ENCODE data around the gene CRELD2. TPM values are rescaled to one million over a fixed set of nuclear protein-coding genes. Genes with fewer than 3 reads are reported as not detected.

CRELD2 gene
- total and polyA plus RNA-seq, 4 donors = 12.6 to 43.5 (median 36.4) TPM

DNA sequence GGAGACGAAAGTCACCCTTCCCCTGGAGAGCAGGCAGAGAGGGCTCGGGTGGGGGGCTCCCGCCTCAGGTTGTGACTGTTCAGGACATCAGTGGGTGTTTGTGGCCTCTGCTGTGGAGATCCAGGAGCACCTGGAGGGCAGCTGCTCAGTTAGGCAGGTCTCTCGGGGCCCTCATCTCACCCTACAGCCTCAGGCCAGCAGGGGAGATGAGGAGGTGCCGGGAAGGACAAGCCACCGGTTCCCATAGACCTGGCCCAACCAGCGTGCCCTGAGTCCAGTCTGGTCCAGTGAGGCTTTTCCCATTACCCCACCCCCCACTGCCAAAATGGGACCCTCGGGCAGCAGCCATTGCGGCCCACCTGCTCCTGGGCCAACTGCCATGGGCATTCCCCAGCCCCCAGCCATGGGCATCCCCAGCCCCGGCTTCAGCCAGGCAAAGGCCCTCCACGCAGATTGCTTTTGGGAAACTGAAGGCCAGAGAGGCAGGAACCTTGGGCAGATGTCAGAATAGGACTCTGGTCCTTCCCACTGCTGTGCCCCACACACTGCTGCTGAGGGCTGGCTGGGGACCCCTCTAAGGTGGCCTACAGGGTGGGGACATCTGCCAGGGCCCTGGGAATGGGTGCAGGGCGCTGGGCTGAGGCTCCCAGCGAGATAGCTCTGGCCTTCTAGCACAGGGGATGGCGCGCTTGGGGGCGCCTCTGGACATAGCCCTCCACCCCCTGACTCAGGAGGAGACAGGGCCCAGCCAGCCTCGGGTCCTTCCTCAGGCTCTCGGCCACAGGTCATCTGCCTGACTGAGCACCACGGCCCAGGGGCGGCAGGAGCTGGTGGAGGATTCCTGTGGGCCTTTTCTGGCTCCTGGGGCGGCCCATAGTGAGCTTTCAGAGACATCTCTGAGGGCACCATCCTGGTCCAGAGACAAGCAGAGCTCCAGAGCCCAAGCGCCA is 46.9 kb downstream of the CRELD2 start:
- Histone ChIP-seq H3K9me3 (ENCODE audit: control insufficient read depth, low read length) (no peaks in the 10 kb centered on the region), H3K36me3 (ENCODE audit: control insufficient read depth in 1 of 2, insufficient read depth in 2 of 2, low read length in 1 of 2) (peaks cover 0 to 3% of the 10 kb centered on the region in 2 donors), H3K4me1 (ENCODE audit: control insufficient read depth in 1 of 2, insufficient read depth in 2 of 2, low read length in 2 of 2) (no peaks in the 10 kb centered on the region), H3K4me3 (ENCODE audit: low read length in 2 of 2) (no peak overlapping the region), H3K27ac (ENCODE audit: low read depth in 1 of 2, low read length in 2 of 2) (no peak overlapping the region), H3K27me3 (ENCODE audit: control insufficient read depth in 1 of 2, insufficient read depth in 2 of 2, low read length in 1 of 2) (no peaks in the 10 kb centered on the region)
- intact Hi-C loops (cut with DNase I) = loop anchor here (5.0 to 10.0 kb wide), 2 partner anchors 52 to 239 kb away; partner anchors contain the start of gene SELENOO (in 1 of the 2)
- DNase-seq = peak; percentile 46 to 70
- WGBS, 2 donors = 88 to 89% methylated on average over 22 of the region's 22 CpGs
- no peak for ATAC-seq (ENCODE audit: low FRiP score)

DNA sequence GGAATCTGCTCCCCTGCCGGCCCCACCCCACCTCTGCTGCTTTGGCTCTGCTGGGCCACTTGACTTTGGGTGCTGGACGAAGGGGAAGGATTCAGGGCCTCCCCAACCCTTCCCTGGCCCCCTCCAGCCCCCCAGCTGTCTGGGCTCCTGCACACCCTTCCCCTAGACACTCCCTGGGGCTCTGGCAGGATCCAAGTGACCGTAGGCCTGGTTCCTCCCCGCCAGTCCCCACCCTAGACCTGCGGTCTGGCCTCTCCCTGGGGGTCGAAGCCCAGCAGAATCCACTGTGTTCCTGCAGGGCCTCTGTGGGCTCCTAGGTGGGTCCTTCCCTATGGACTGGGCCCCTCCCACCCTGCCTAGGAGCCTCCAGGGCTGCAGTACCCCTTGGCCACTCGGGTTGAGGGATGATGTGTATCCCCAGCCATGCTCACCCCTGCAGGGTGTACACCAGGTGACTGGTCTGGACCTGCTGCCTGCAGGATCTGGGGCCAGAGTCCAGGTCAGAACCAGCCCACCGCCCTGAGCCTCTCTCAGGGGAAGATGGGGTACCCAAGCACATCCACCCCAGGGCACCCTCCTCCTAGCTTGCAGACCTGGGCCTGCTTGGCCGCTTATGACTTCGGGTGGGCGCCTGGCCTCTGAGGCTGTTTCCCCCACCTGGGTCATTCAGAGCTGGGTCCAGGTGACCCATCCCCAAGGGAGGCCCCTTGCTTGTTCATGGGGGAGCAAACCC is 47.8 kb downstream of the CRELD2 start:
- ATAC-seq (ENCODE audit: low FRiP score) = no peak
- Histone ChIP-seq H3K27me3 (ENCODE audit: control insufficient read depth in 1 of 2, insufficient read depth in 2 of 2, low read length in 1 of 2) (no peaks in the 10 kb centered on the region), H3K4me1 (ENCODE audit: control insufficient read depth in 1 of 2, insufficient read depth in 2 of 2, low read length in 2 of 2) (no peaks in the 10 kb centered on the region), H3K4me3 (ENCODE audit: low read length in 2 of 2) (no peak overlapping the region), H3K9me3 (ENCODE audit: control insufficient read depth, low read length) (no peaks in the 10 kb centered on the region), H3K36me3 (ENCODE audit: control insufficient read depth in 1 of 2, insufficient read depth in 2 of 2, low read length in 1 of 2) (peaks cover 0 to 3% of the 10 kb centered on the region in 2 donors), H3K27ac (ENCODE audit: low read depth in 1 of 2, low read length in 2 of 2) (no peak overlapping the region)
- intact Hi-C loops (cut with DNase I) = loop anchor here (5.0 to 10.0 kb wide), 2 partner anchors 51 to 239 kb away; partner anchors contain the start of gene SELENOO (in 1 of the 2)
- WGBS, 2 donors = 91 to 92% methylated on average over 11 of the region's 11 CpGs
- peak in 1 of 2 donors; percentile 72 for DNase-seq

DNA sequence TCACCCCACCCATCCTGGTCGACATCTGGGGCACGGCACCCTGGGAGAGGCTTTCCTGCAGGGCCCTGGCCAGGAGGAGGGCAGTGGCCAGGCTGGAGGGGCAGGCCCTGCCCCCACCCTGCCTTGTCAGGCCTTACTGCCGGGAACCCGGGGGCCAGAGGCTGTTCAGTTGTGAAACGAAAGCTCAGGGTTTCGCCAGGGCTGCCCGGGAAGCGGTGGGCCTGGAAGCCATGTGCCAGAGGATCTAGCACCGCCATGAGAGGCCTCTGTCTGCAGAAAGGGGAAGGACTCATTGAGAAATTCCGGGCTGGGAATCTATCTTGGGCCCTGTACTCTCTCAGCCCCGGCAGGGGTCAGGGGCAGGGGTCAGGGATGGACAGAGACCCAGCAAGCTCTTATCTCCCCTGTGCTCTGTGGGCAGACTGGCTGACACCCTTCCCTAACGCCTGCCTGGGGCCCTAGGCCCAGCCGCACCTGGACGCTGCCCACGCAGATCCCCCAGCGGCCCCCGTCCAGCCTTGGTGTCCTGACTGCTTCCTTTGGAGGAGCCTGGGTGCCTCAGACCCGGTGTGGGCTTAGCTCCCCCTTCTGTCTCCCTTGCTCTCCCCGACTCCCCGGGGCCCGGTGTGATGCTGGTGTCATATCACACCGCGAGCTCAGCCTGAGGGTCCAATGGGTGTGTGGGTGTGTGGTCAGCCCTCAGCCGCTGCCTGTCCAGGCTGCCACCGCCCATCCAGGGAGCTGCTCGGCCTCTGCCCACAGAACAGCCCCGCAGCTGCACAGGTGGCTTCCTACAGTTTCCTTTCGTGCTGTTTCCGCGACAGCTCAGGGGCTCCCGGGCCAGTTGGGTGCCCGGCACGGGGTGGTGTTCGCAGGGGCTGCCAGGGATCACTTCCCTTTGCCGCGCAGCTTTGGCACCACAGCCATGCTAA is 48.6 kb downstream of the CRELD2 start:
- intact Hi-C loops (cut with DNase I) = loop anchor here (5.0 to 10.0 kb wide), 2 partner anchors 50 to 238 kb away; partner anchors contain the start of gene SELENOO (in 1 of the 2)
- WGBS, 2 donors = 73 to 75% methylated on average over 36 of the region's 36 CpGs
- no peaks in the 10 kb centered on the region for H3K27me3 ChIP-seq (ENCODE audit: control insufficient read depth in 1 of 2, insufficient read depth in 2 of 2, low read length in 1 of 2)
- no peaks in the 10 kb centered on the region for H3K4me1 ChIP-seq (ENCODE audit: control insufficient read depth in 1 of 2, insufficient read depth in 2 of 2, low read length in 2 of 2)
- no peak overlapping the region for H3K4me3 ChIP-seq (ENCODE audit: low read length in 2 of 2)
- ATAC-seq (ENCODE audit: low FRiP score) = no peak
- peak; percentile 83 to 86 for DNase-seq
- H3K27ac ChIP-seq (ENCODE audit: low read depth in 1 of 2, low read length in 2 of 2) = peak overlapping the region in 1 of 2 donors; percentile 22
- peaks cover 0 to 3% of the 10 kb centered on the region in 2 donors for H3K36me3 ChIP-seq (ENCODE audit: control insufficient read depth in 1 of 2, insufficient read depth in 2 of 2, low read length in 1 of 2)
- no peaks in the 10 kb centered on the region for H3K9me3 ChIP-seq (ENCODE audit: control insufficient read depth, low read length)

DNA sequence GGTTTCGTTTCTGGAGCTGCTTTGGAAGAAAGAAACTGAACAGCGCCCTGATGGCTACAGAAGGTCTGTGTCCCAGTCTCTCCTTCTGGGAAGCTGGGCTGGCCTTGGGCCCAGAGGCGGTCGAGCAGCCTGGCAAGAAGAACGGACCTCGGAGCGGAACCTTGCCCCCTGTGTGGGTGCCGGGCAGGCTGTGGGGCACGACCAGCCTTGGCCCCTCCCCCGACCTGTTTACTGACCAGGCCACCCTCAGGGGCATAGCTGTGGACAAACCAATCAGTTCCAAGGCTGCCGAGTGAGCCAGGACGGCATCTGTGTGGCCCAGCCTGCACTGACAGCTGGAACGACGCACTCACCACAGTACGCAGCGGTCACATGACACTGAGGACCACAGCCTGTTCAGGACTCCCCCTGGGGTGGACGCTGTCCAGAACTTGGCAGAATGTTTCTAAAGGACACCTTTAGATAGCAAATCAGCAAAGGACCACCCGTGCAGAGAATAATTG is 49.3 kb downstream of the CRELD2 start:
- H3K36me3 ChIP-seq (ENCODE audit: control insufficient read depth in 1 of 2, insufficient read depth in 2 of 2, low read length in 1 of 2) = peaks cover 0 to 3% of the 10 kb centered on the region in 2 donors
- no peaks in the 10 kb centered on the region for H3K27me3 ChIP-seq (ENCODE audit: control insufficient read depth in 1 of 2, insufficient read depth in 2 of 2, low read length in 1 of 2)
- whole genome bisulfite sequencing, 2 donors = 55 to 59% methylated on average over 18 of the region's 18 CpGs
- intact Hi-C loops (cut with DNase I) = loop anchor here (5.0 to 10.0 kb wide), 2 partner anchors 50 to 237 kb away; partner anchors contain the start of gene SELENOO (in 1 of the 2)
- ATAC-seq (ENCODE audit: low FRiP score) (no peak), DNase-seq (peak; percentile 76 to 77)
- no peak overlapping the region for H3K27ac ChIP-seq (ENCODE audit: low read depth in 1 of 2, low read length in 2 of 2)
- H3K4me3 ChIP-seq (ENCODE audit: low read length in 2 of 2) = no peak overlapping the region
- H3K4me1 ChIP-seq (ENCODE audit: control insufficient read depth in 1 of 2, insufficient read depth in 2 of 2, low read length in 2 of 2) = no peaks in the 10 kb centered on the region
- no peaks in the 10 kb centered on the region for H3K9me3 ChIP-seq (ENCODE audit: control insufficient read depth, low read length)

DNA sequence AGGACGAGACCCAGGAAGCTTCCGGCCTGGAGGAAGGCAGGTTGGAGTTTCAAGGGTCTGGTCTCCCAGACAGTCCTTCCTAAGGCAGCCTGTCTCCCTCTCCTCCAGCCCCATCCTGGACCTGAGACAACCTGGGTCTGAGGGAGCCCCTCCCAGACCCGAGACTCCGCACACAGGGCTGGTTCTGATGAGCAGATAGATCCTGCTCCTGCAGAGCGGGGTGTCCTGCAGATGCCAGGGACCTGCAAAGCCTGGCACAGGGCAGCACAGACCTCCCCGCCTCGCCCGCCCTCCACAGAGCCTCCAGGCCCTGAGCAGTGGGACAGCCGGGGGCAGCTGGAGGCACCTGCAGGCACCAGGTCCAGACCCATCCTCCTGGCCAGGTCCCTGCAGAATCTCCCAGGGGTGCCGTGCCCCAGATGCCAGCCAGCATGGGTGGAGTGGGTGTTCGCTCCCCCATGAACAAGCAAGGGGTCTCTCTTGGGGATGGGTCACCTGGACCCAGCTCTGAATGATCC is 49.9 kb downstream of the CRELD2 start:
- peak in 1 of 2 donors; percentile 54 for DNase-seq
- WGBS, 2 donors = 93 to 98% methylated on average over 11 of the region's 11 CpGs
- no peak overlapping the region for H3K4me3 ChIP-seq (ENCODE audit: low read length in 2 of 2)
- no peaks in the 10 kb centered on the region for H3K9me3 ChIP-seq (ENCODE audit: control insufficient read depth, low read length)
- H3K27ac ChIP-seq (ENCODE audit: low read depth in 1 of 2, low read length in 2 of 2) = no peak overlapping the region
- no peaks in the 10 kb centered on the region for H3K27me3 ChIP-seq (ENCODE audit: control insufficient read depth in 1 of 2, insufficient read depth in 2 of 2, low read length in 1 of 2)
- no peaks in the 10 kb centered on the region for H3K4me1 ChIP-seq (ENCODE audit: control insufficient read depth in 1 of 2, insufficient read depth in 2 of 2, low read length in 2 of 2)
- intact Hi-C loops (cut with DNase I) = loop anchor here (5.0 to 10.0 kb wide), 2 partner anchors 49 to 236 kb away; partner anchors contain the start of gene SELENOO (in 1 of the 2)
- ATAC-seq (ENCODE audit: low FRiP score) = no peak
- H3K36me3 ChIP-seq (ENCODE audit: control insufficient read depth in 1 of 2, insufficient read depth in 2 of 2, low read length in 1 of 2) = no peaks in the 10 kb centered on the region

DNA sequence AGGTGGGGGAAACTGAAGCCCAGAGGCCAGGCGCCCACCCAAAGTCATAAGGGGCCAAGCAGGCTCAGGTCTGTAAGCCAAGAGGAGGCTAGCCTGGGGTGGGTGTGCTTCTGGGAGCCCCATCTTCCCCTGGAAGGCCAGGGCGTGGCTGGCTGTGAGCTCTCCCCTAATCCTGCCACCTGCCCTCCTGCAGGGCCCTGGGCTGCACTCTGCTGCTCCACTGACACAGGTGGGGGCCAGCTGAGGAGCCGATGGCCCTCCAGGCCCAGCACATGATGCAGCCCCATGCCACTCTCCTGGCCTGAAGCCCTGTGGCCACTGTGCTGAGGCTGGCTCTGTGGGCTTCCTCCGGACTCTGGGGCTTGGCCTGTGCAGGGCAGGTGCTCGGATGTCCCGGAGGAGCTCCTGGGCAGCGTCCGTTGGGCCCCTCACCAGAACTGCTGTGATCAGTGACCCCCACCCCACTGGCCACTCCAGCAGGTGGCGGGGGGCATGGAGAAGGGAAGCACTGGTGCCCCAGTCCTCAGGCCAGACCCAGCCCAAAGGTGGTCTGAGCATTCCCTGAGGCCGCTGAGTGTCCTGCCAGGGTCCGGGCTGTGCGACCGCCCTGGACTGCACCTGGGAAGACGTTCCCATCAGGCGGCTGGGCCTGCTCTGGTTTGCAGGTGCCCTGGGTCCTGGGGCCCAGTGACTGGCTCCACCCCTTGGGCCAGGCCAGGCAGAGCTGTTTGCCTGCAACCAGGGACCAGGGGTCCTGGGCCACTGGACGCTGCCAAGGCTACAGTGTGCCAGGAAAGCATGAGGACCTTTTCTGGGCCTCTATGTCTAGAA is 50.6 kb downstream of the CRELD2 start:
- no peak for ATAC-seq (ENCODE audit: low FRiP score)
- no peaks in the 10 kb centered on the region for H3K4me1 ChIP-seq (ENCODE audit: control insufficient read depth in 1 of 2, insufficient read depth in 2 of 2, low read length in 2 of 2)
- no peaks in the 10 kb centered on the region for H3K36me3 ChIP-seq (ENCODE audit: control insufficient read depth in 1 of 2, insufficient read depth in 2 of 2, low read length in 1 of 2)
- no peaks in the 10 kb centered on the region for H3K9me3 ChIP-seq (ENCODE audit: control insufficient read depth, low read length)
- peak; percentile 48 to 73 for DNase-seq
- intact Hi-C loops (cut with DNase I) = loop anchor here (5.0 to 10.0 kb wide), 2 partner anchors 48 to 236 kb away; partner anchors contain the start of gene SELENOO (in 1 of the 2)
- no peak overlapping the region for H3K4me3 ChIP-seq (ENCODE audit: low read length in 2 of 2)
- no peak overlapping the region for H3K27ac ChIP-seq (ENCODE audit: low read depth in 1 of 2, low read length in 2 of 2)
- no peaks in the 10 kb centered on the region for H3K27me3 ChIP-seq (ENCODE audit: control insufficient read depth in 1 of 2, insufficient read depth in 2 of 2, low read length in 1 of 2)
- WGBS, 2 donors = 92 to 95% methylated on average over 16 of the region's 16 CpGs
